Ishikawa (cell line): ENCODE results near the gene PUM1.

Source experiments
- CEBPB ChIP-seq: IDR thresholded peaks from 2 replicates; pipeline ENCODE4 v1.6.1; 2012
- CREB1 ChIP-seq: IDR thresholded peaks from 2 replicates; pipeline ENCODE4 v1.6.1; 2012; ENCODE audit warnings: low read depth
- EGR1 ChIP-seq: IDR thresholded peaks from 2 replicates; pipeline ENCODE4 v1.6.1; 2012
- EP300 ChIP-seq: IDR thresholded peaks from 2 replicates; pipeline ENCODE4 v1.6.1; 2012; ENCODE audit warnings: borderline replicate concordance
- FOXM1 ChIP-seq: IDR thresholded peaks from 2 replicates; pipeline ENCODE4 v1.6.1; 2012; ENCODE audit warnings: low read depth, borderline replicate concordance
- MAX ChIP-seq: IDR thresholded peaks from 2 replicates; pipeline ENCODE4 v1.6.1; 2012
- NFIC ChIP-seq: IDR thresholded peaks from 2 replicates; pipeline ENCODE4 v1.6.1; 2012
- RAD21 ChIP-seq: IDR thresholded peaks from 2 replicates; pipeline ENCODE4 v1.6.1; 2012; ENCODE audit warnings: low read depth
- REST ChIP-seq: IDR thresholded peaks from 2 replicates; pipeline ENCODE4 v1.6.1; 2012; ENCODE audit warnings: low read depth, mild to moderate bottlenecking
- TAF1 ChIP-seq: IDR thresholded peaks from 2 replicates; pipeline ENCODE4 v1.6.1; 2012; ENCODE audit warnings: low read depth, mild to moderate bottlenecking
- TCF12 ChIP-seq: IDR thresholded peaks from 2 replicates; pipeline ENCODE4 v1.6.1; 2012; ENCODE audit warnings: low read depth
- TEAD4 ChIP-seq: IDR thresholded peaks from 2 replicates; pipeline ENCODE4 v1.6.1; 2012
- YY1 ChIP-seq: IDR thresholded peaks from 2 replicates; pipeline ENCODE4 v1.6.1; 2012; ENCODE audit warnings: low read depth
- ZBTB7A ChIP-seq: IDR thresholded peaks from 2 replicates; pipeline ENCODE4 v1.6.1; 2012; ENCODE audit warnings: low read depth
- TF ChIP-seq, protein P1 (sequence below): IDR thresholded peaks from 2 replicates; pipeline ENCODE4 v1.6.1; 2012

The PUM1 gene

DNA sequence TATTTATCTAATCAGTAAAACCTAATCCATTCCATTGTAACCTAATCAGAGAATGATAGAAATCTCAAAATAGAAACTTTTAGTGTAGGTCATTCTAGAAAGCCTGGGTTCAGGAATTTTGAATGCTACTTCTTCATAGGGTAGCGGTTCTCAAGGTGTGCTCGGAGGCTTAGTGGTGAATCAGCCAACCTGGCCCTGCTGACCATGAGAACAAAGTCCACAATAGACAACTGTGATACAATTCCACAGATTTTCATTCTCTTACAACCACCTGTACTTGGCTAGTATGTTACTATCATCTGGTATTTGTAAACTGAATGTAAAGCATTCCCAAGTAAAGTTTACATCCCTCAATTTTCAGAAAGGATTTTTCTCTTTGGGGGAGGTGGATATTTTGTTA lies 7.5 kb upstream of the PUM1 start:
- TF ChIP-seq TCF12 (no peak), RAD21 (no peak)

GRCh38 chr1:31072304-31072746 lies 6.8 kb upstream of the PUM1 start:
- TF ChIP-seq EP300 (no peak), ZBTB7A (no peak), RAD21 (no peak), TCF12 (no peak), MAX (no peak), NFIC (no peak), CEBPB (no peak), FOXM1 (no peak), CREB1 (no peak), TAF1 (no peak), EGR1 (no peak), REST (no peak), YY1 (no peak), TEAD4 (no peak)
- TF ChIP-seq, protein P1, sequence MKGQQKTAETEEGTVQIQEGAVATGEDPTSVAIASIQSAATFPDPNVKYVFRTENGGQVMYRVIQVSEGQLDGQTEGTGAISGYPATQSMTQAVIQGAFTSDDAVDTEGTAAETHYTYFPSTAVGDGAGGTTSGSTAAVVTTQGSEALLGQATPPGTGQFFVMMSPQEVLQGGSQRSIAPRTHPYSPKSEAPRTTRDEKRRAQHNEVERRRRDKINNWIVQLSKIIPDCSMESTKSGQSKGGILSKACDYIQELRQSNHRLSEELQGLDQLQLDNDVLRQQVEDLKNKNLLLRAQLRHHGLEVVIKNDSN: no peak

DNA sequence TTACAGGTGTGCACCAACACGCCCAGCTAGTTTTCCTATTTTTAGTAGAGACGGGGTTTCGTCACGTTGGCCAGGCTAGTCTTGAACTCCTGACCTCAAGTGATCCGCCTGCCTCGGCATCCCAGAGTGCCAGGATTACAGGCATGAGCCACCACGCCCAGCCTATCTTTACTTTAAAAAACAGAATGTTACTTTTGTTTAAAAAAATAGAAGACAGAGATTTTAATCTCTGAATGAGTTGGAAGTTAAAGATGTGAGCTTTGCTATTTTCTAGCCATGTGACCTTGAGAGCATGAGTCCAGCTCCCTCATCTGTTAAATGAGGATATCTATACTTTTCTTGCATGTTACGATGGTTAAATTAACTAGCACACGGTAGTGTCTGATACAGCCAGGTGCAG lies 3.9 kb upstream of the PUM1 start:
- TF ChIP-seq, protein P1: no peak
- no peak for TF ChIP-seq REST
- no peak for TF ChIP-seq ZBTB7A
- no peak for TF ChIP-seq EP300
- TF ChIP-seq RAD21: no peak
- TF ChIP-seq TAF1: no peak
- TF ChIP-seq YY1: no peak
- TF ChIP-seq NFIC: no peak
- TF ChIP-seq CEBPB: no peak
- TF ChIP-seq FOXM1: no peak

GRCh38 chr1:31064718-31065309 lies 703 bp downstream of the PUM1 start:
- TF ChIP-seq REST (no peak), RAD21 (no peak)

- TF ChIP-seq RAD21: no peak
- no peak for TF ChIP-seq FOXM1
- TF ChIP-seq ZBTB7A: no peak
- TF ChIP-seq CREB1: no peak
- TF ChIP-seq TCF12: no peak
- TF ChIP-seq NFIC: no peak
- TF ChIP-seq TAF1: no peak
Measured at GRCh38 chr1:31064111-31064717, 1.3 kb downstream of the PUM1 start.
